Daoy (cell line): Measurements from ENCODE around the gene PTAFR. TPM values are rescaled to one million over a fixed set of nuclear protein-coding genes. Genes with fewer than 3 reads are reported as not detected.

Experiments
- DNase-seq: peaks from one replicate; pipeline ENCODE4 v3.0.0-alpha.2; 2015; ENCODE audit warnings: low read depth
- total RNA-seq: library from RNA; depleted of rRNA; stranded (reverse); fragments of >200 nt; shearing (Covaris generic); gene quantifications from 2 replicates; pipeline ENCODE4 v1.2.3, GENCODE V29; 2014

PTAFR gene
- total RNA-seq, 1 experiment from 2014 or later = 0.17 TPM

GRCh38 chr1:28175955-28176485 is 470 bp downstream of the PTAFR start:
- no peak for DNase-seq

GRCh38 chr1:28173980-28174297 is 2.6 kb downstream of the PTAFR start:
- no peak for DNase-seq

- no peak for DNase-seq
These were observed 3.1 kb downstream of the PTAFR start for GRCh38 chr1:28173151-28173979.

GRCh38 chr1:28172713-28173150 is 3.8 kb downstream of the PTAFR start:
- DNase-seq = no peak

- DNase-seq = no peak
These were observed 5.2 kb downstream of the PTAFR start for GRCh38 chr1:28171246-28171645.

- no peak for DNase-seq
These were observed 6.4 kb downstream of the PTAFR start for GRCh38 chr1:28170001-28170596.

GRCh38 chr1:28163496-28164161 is 12.9 kb downstream of the PTAFR start:
- DNase-seq = no peak

GRCh38 chr1:28162151-28162550 is 14.3 kb downstream of the PTAFR start:
- DNase-seq = no peak

- no peak for DNase-seq
These were observed 14.7 kb downstream of the PTAFR start for GRCh38 chr1:28161751-28162150.

- DNase-seq = no peak
These were observed 15.7 kb downstream of the PTAFR start for GRCh38 chr1:28160782-28161266.

GRCh38 chr1:28159680-28160079 is 16.8 kb downstream of the PTAFR start:
- DNase-seq = no peak

GRCh38 chr1:28159243-28159642 is 17.2 kb downstream of the PTAFR start:
- DNase-seq = no peak

- DNase-seq = no peak
These were observed 18.6 kb downstream of the PTAFR start for GRCh38 chr1:28157894-28158293.

- DNase-seq = no peak
These were observed 19.7 kb downstream of the PTAFR start for GRCh38 chr1:28156821-28157220.

- DNase-seq = no peak
These were observed 20.9 kb downstream of the PTAFR start for GRCh38 chr1:28155628-28156027.

- no peak for DNase-seq
These were observed 22.4 kb downstream of the PTAFR start for GRCh38 chr1:28154078-28154594.

- DNase-seq = no peak
These were observed 26.2 kb downstream of the PTAFR start for GRCh38 chr1:28150125-28150780.

- no peak for DNase-seq
These were observed 27.7 kb downstream of the PTAFR start for GRCh38 chr1:28148880-28149195.

- no peak for DNase-seq
These were observed 29.0 kb downstream of the PTAFR start for GRCh38 chr1:28147264-28148094.

- no peak for DNase-seq
These were observed 30.8 kb downstream of the PTAFR start for GRCh38 chr1:28145728-28146127.
